Fibroblast of pulmonary artery (primary cell): ENCODE measurements around the gene MAGI2.

Source experiments
- DNase-seq: peaks from one replicate; pipeline ENCODE4 v3.0.0-alpha.2; 2010; ENCODE audit warnings: low read depth
- H3K4me3 ChIP-seq: replicated peaks from 2 replicates; pipeline ENCODE4 v1.5.1; 2011; ENCODE audit warnings: low read depth, mild to moderate bottlenecking, control low read depth, low read length, moderate library complexity
- CTCF ChIP-seq: IDR thresholded peaks from 2 replicates; pipeline ENCODE4 v1.5.1; 2011; ENCODE audit warnings: mild to moderate bottlenecking, control low read depth, low read length, inconsistent platforms; ENCODE audit errors: missing control alignments

The MAGI2 gene

GRCh38 chr7:78472519-78472918 lies 980.9 kb downstream of the MAGI2 start:
- peak; percentile 39 for DNase-seq
- TF ChIP-seq CTCF, result no peak
- no peak overlapping the region for H3K4me3 ChIP-seq

GRCh38 chr7:78465894-78466293 lies 987.6 kb downstream of the MAGI2 start:
- no peak overlapping the region for H3K4me3 ChIP-seq

GRCh38 chr7:78463039-78463438 lies 990.4 kb downstream of the MAGI2 start:
- DNase-seq, result no peak
- no peak for TF ChIP-seq CTCF

More at GRCh38 chr7:78465894-78466293, 987.6 kb downstream of the MAGI2 start:
- TF ChIP-seq CTCF, result no peak
- no peak for DNase-seq

GRCh38 chr7:78450706-78451105 lies 1002.8 kb downstream of the MAGI2 start:
- DNase-seq, result no peak
- no peak for TF ChIP-seq CTCF
- H3K4me3 ChIP-seq, result no peak overlapping the region

More at GRCh38 chr7:78463039-78463438, 990.4 kb downstream of the MAGI2 start:
- no peak overlapping the region for H3K4me3 ChIP-seq

GRCh38 chr7:78448911-78449310 lies 1004.6 kb downstream of the MAGI2 start:
- H3K4me3 ChIP-seq, result no peak overlapping the region
- TF ChIP-seq CTCF, result no peak
- no peak for DNase-seq

GRCh38 chr7:78444267-78444666 lies 1009.2 kb downstream of the MAGI2 start:
- no peak for DNase-seq
- TF ChIP-seq CTCF, result no peak
- no peak overlapping the region for H3K4me3 ChIP-seq

GRCh38 chr7:78443811-78444210 lies 1009.7 kb downstream of the MAGI2 start:
- H3K4me3 ChIP-seq, result no peak overlapping the region
- TF ChIP-seq CTCF, result no peak
- DNase-seq, result no peak
